ENCODE measurements around the gene SMIM44.

- TF ChIP-seq, protein P1, sequence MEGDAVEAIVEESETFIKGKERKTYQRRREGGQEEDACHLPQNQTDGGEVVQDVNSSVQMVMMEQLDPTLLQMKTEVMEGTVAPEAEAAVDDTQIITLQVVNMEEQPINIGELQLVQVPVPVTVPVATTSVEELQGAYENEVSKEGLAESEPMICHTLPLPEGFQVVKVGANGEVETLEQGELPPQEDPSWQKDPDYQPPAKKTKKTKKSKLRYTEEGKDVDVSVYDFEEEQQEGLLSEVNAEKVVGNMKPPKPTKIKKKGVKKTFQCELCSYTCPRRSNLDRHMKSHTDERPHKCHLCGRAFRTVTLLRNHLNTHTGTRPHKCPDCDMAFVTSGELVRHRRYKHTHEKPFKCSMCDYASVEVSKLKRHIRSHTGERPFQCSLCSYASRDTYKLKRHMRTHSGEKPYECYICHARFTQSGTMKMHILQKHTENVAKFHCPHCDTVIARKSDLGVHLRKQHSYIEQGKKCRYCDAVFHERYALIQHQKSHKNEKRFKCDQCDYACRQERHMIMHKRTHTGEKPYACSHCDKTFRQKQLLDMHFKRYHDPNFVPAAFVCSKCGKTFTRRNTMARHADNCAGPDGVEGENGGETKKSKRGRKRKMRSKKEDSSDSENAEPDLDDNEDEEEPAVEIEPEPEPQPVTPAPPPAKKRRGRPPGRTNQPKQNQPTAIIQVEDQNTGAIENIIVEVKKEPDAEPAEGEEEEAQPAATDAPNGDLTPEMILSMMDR (conservative IDR thresholded peaks at IDR 0.05) = no peak
- TF ChIP-seq ZFX (IDR thresholded peaks at IDR 0.05) = no peak
Measured at GRCh38 chr19:3503036-3503572, 19.9 kb upstream of the SMIM44 start.

All from C4-2B (cell line).